GM12875 (cell line): ENCODE measurements around the gene NWD2.

ENCODE experiments used
- H3K4me3 ChIP-seq: one replicate; pipeline ENCODE4 v1.5.1; 2011; ENCODE audit warnings: low read depth, low read length, control low read depth
- TF ChIP-seq, protein P1 (sequence below): IDR thresholded peaks from 2 replicates; pipeline ENCODE4 v1.5.1; 2011; ENCODE audit warnings: low read depth, mild to moderate bottlenecking, control low read depth, inconsistent platforms, low read length, moderate library complexity, borderline replicate concordance; ENCODE audit not compliant: insufficient read depth

NWD2 gene

GRCh38 chr4:37471093-37471492 is 226.6 kb downstream of the NWD2 start:
- TF ChIP-seq, protein P1, sequence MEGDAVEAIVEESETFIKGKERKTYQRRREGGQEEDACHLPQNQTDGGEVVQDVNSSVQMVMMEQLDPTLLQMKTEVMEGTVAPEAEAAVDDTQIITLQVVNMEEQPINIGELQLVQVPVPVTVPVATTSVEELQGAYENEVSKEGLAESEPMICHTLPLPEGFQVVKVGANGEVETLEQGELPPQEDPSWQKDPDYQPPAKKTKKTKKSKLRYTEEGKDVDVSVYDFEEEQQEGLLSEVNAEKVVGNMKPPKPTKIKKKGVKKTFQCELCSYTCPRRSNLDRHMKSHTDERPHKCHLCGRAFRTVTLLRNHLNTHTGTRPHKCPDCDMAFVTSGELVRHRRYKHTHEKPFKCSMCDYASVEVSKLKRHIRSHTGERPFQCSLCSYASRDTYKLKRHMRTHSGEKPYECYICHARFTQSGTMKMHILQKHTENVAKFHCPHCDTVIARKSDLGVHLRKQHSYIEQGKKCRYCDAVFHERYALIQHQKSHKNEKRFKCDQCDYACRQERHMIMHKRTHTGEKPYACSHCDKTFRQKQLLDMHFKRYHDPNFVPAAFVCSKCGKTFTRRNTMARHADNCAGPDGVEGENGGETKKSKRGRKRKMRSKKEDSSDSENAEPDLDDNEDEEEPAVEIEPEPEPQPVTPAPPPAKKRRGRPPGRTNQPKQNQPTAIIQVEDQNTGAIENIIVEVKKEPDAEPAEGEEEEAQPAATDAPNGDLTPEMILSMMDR = no peak
- H3K4me3 ChIP-seq = no peak overlapping the region

- TF ChIP-seq, protein P1 = no peak
- H3K4me3 ChIP-seq = no peak overlapping the region
Measured at GRCh38 chr4:37471971-37472370, 227.4 kb downstream of the NWD2 start.

GRCh38 chr4:37473807-37474206 is 229.3 kb downstream of the NWD2 start:
- TF ChIP-seq, protein P1 = no peak
- no peak overlapping the region for H3K4me3 ChIP-seq

GRCh38 chr4:37475087-37475486 is 230.5 kb downstream of the NWD2 start:
- no peak overlapping the region for H3K4me3 ChIP-seq
- TF ChIP-seq, protein P1 = no peak

- no peak overlapping the region for H3K4me3 ChIP-seq
- TF ChIP-seq, protein P1 = no peak
Measured at GRCh38 chr4:37475776-37476175, 231.2 kb downstream of the NWD2 start.

GRCh38 chr4:37476256-37476655 is 231.7 kb downstream of the NWD2 start:
- TF ChIP-seq, protein P1 = no peak
- no peak overlapping the region for H3K4me3 ChIP-seq

- TF ChIP-seq, protein P1 = no peak
Measured at GRCh38 chr4:37476691-37477090, 232.1 kb downstream of the NWD2 start.

More at GRCh38 chr4:37476691-37477090, 232.1 kb downstream of the NWD2 start:
- H3K4me3 ChIP-seq = no peak overlapping the region
